ENCODE data around the gene TMEM209. TPM values are rescaled to one million over a fixed set of nuclear protein-coding genes. Genes with fewer than 3 reads are reported as not detected.
A peak's percentile ranks its signal among the peaks of the same experiment; 100 is the strongest.

Gene TMEM209
- total RNA-seq, 1 experiment from 2014 or later: 30.8 TPM

- Histone ChIP-seq H3F3A (ENCODE audit: insufficient read depth, low read depth) (peaks cover 20% of the 10 kb centered on the region), H3K4me1 (replicated peaks; ENCODE audit: insufficient read depth) (peaks cover 22% of the 10 kb centered on the region), H3K4me2 (peak overlapping the region; percentile 42), H3K9me2 (ENCODE audit: insufficient read depth) (no peaks in the 10 kb centered on the region), H3K36me3 (ENCODE audit: low read depth) (no peaks in the 10 kb centered on the region; the same call in 1 of the 2 replicates), H2AFZ (no peak overlapping the region), H4K20me1 (ENCODE audit: insufficient read depth) (no peaks in the 10 kb centered on the region), H3K79me2 (ENCODE audit: low read depth) (no peaks in the 10 kb centered on the region; the same call in 1 of the 2 replicates), H3K27ac (peak overlapping the region; percentile 40), H3K27me3 (ENCODE audit: insufficient read depth, low read depth) (no peaks in the 10 kb centered on the region), H3K4me3 (no peak overlapping the region), H3K9me3 (ENCODE audit: insufficient read depth, low read depth) (no peaks in the 10 kb centered on the region)
- no peak for TF ChIP-seq EZH2 (IDR thresholded peaks at IDR 0.05; ENCODE audit: low read depth)
- TF ChIP-seq CTCF (conservative IDR thresholded peaks at IDR 0.05): no peak
- ChIA-PET POLR2A (ENCODE audit: unreplicated experiment) (interaction anchor here (0.6 to 1.0 kb wide), 5 partner anchors 19 to 737 kb away, joined by 4 to 7 read pairs (median 5); partner anchors contain the start of gene TMEM209), CTCF (interaction anchor here (0.6 to 1.1 kb wide), 2 partner anchors 553 to 578 kb away, joined by 3 to 5 read pairs; no protein-coding TSS in a partner anchor)
- intact Hi-C loops (cut with micrococcal nuclease; ENCODE audit: unreplicated experiment): no loop called here
- peak; percentile 26 to 77 for DNase-seq
- BruUV-seq (replicated peaks): no TSS peak
Observed at GRCh38 chr7:130114776-130115175, 90.4 kb downstream of the TMEM209 start.

Other genes with a start within 250 kb of the TMEM209 start
- 21.6 and 25.7 TPM in 2 replicates for gene ZC3HC1, start 154.0 kb downstream of the TMEM209 start, total RNA-seq (2021)
- 46.4 and 47.0 TPM in 2 replicates for gene KLHDC10, start 134.9 kb downstream of the TMEM209 start, total RNA-seq (2021)
- gene SSMEM1, start 2.5 kb upstream of the TMEM209 start, total RNA-seq (2021): not detected in 2 replicates
- gene CPA2, start 61.5 kb upstream of the TMEM209 start, total RNA-seq (2021): not detected in 2 replicates
- gene CPA4, start 87.8 kb upstream of the TMEM209 start, total RNA-seq (2021): 4.2 and 9.8 TPM in 2 replicates
- gene CPA5, start 139.4 kb upstream of the TMEM209 start, total RNA-seq (2021): not detected in 2 replicates
- gene CPA1, start 175.1 kb upstream of the TMEM209 start, total RNA-seq (2021): not detected in 2 replicates
- gene CEP41, start 235.6 kb upstream of the TMEM209 start, total RNA-seq (2021): 16.3 and 18.0 TPM in 2 replicates